OCI-LY7 (cell line): ENCODE results near the gene GJC2. TPM values are rescaled to one million over a fixed set of nuclear protein-coding genes. Genes with fewer than 3 reads are reported as not detected.
"Not testable (repeated sequence)": the region's sequence is repeated elsewhere in the genome, so short reads cannot be mapped to it uniquely, and the experiment has no call there.

Experiments used
- BruUV-seq: library from RNA; stranded (reverse); fragments of 400-500 nt; replicated peaks from 2 replicates; lab custom pipeline; 2021; lab: Mats Ljungman, UMichigan
- CTCF ChIA-PET: fragments of 300-600 bp; sonication (Branson Sonifier 250); formaldehyde crosslinking; loops from one replicate; lab custom pipeline; 2022; ENCODE audit warnings: antibody characterized with exemption; ENCODE audit not compliant: unreplicated experiment; lab: Charles Lee
- POLR2A ChIA-PET: fragments of 300-600 bp; sonication (Branson Sonifier 250); formaldehyde crosslinking; loops from one replicate; lab custom pipeline; 2022; ENCODE audit warnings: antibody characterized with exemption; lab: Charles Lee
- DNase-seq: peaks from one replicate; pipeline ENCODE4 v3.0.0-alpha.2; 2015; ENCODE audit warnings: low spot score
- H2AFZ ChIP-seq: fragments of 200-600 bp; sonication (generic), shearing (Covaris generic); 2 replicates; pipeline ENCODE4 v1.6.1; 2014; ENCODE audit warnings: mild to moderate bottlenecking, antibody characterized with exemption, low read length, moderate library complexity
- H3K27ac ChIP-seq: fragments of 200-600 bp; sonication (generic); 2 replicates; pipeline ENCODE4 v1.5.1; 2014; ENCODE audit warnings: mixed run types, low read depth, mild to moderate bottlenecking, moderate library complexity, low read length, inconsistent platforms; ENCODE audit not compliant: poor library complexity, severe bottlenecking
- H3K36me3 ChIP-seq: fragments of 200-600 bp; sonication (generic); 2 replicates; pipeline ENCODE4 v1.6.1; 2014; ENCODE audit warnings: mild to moderate bottlenecking, antibody characterized with exemption, low read length, moderate library complexity, mixed read lengths; ENCODE audit not compliant: insufficient read depth
- H3K4me1 ChIP-seq: fragments of 200-600 bp; sonication (generic); 2 replicates; pipeline ENCODE4 v1.5.1; 2014; ENCODE audit warnings: mild to moderate bottlenecking, low read length; ENCODE audit not compliant: insufficient read depth, poor library complexity, severe bottlenecking
- H3K4me2 ChIP-seq: fragments of 200-600 bp; sonication (generic); 2 replicates; pipeline ENCODE4 v1.6.1; 2014; ENCODE audit warnings: mild to moderate bottlenecking, low read length
- H3K4me3 ChIP-seq: fragments of 200-600 bp; sonication (generic); 2 replicates; pipeline ENCODE4 v1.5.1; 2014; ENCODE audit warnings: mild to moderate bottlenecking, low read depth, low read length; ENCODE audit not compliant: poor library complexity, severe bottlenecking
- H3K79me2 ChIP-seq: fragments of 200-600 bp; sonication (generic); 2 replicates; pipeline ENCODE4 v1.6.1; 2016; ENCODE audit warnings: low read depth, mild to moderate bottlenecking, low read length, moderate library complexity, mixed read lengths; ENCODE audit not compliant: insufficient read depth
- H3K9me2 ChIP-seq: fragments of 200-600 bp; sonication (generic); 2 replicates; pipeline ENCODE4 v1.6.1; 2016; ENCODE audit warnings: mild to moderate bottlenecking, low read length, mixed read lengths; ENCODE audit not compliant: insufficient read depth
- H3K9me3 ChIP-seq: fragments of 200-600 bp; sonication (generic); 2 replicates; pipeline ENCODE4 v1.6.1; 2014; ENCODE audit warnings: mild to moderate bottlenecking, mixed run types, low read length, mixed read lengths
- H4K20me1 ChIP-seq: fragments of 200-600 bp; sonication (generic); 2 replicates; pipeline ENCODE4 v1.6.1; 2014; ENCODE audit warnings: mild to moderate bottlenecking, antibody characterized with exemption, low read length, moderate library complexity, mixed read lengths; ENCODE audit not compliant: insufficient read depth
- CTCF ChIP-seq: fragments of 200-600 bp; sonication (generic); conservative IDR thresholded peaks from 2 replicates; pipeline ENCODE4 v1.5.1; 2014; ENCODE audit warnings: mild to moderate bottlenecking, antibody characterized with exemption, low read length, moderate library complexity, mixed read lengths
- EZH2phosphoT487 ChIP-seq: fragments of 200-600 bp; sonication (generic); IDR thresholded peaks from 2 replicates; pipeline ENCODE4 v1.6.1; 2018; ENCODE audit warnings: low read depth, borderline replicate concordance, mild to moderate bottlenecking, mixed run types, antibody characterized with exemption, low read length, moderate library complexity, mixed read lengths
- intact Hi-C: fragments of 100-400 bp; cut with micrococcal nuclease; formaldehyde crosslinking; loops from one replicate; pipeline ENCODE4 v1.10.0; 2022; ENCODE audit not compliant: unreplicated experiment
- total RNA-seq, 2 experiments: library from RNA; depleted of rRNA in 1 of 2; stranded (reverse); fragments of >200 nt in 1 of 2; shearing (Covaris generic) in 1 of 2; gene quantifications; 2 replicates each; pipeline ENCODE4 v1.2.3, GENCODE V29; 2014 to 2022

Gene GJC2
- total RNA-seq, 2 experiments from 2014 or later = 0.22 to 0.80 TPM

- no peak overlapping the region for H2AFZ ChIP-seq
- no peaks in the 10 kb centered on the region for H4K20me1 ChIP-seq
- H3K4me3 ChIP-seq = no peak overlapping the region
- H3K27ac ChIP-seq = no peak overlapping the region
- no peak overlapping the region for H3K4me2 ChIP-seq
- H3K79me2 ChIP-seq = no peaks in the 10 kb centered on the region
- no peaks in the 10 kb centered on the region for H3K4me1 ChIP-seq
- DNase-seq = no peak
- ChIA-PET CTCF (no interaction called here), POLR2A (no interaction called here)
- no peaks in the 10 kb centered on the region for H3K9me3 ChIP-seq
- BruUV-seq = no TSS peak
- intact Hi-C loops = no loop called here
- TF ChIP-seq EZH2phosphoT487 (no peak), CTCF (no peak)
- peaks cover 9% of the 10 kb centered on the region; the same call in 1 of the 2 replicates for H3K36me3 ChIP-seq
- no peaks in the 10 kb centered on the region for H3K9me2 ChIP-seq
Measured at GRCh38 chr1:228172591-228173527, 23.1 kb downstream of the GJC2 start.

- POLR2A ChIA-PET, H3K9me3 ChIP-seq, H3K4me1 ChIP-seq, H4K20me1 ChIP-seq, H3K27ac ChIP-seq, H3K4me3 ChIP-seq, H3K36me3 ChIP-seq, H3K4me2 ChIP-seq, H3K79me2 ChIP-seq, CTCF ChIA-PET, intact Hi-C loops, BruUV-seq, H2AFZ ChIP-seq, H3K9me2 ChIP-seq: not testable (repeated sequence)
- peak; percentile 39 for DNase-seq
Measured at GRCh38 chr1:228173528-228174481, 24.1 kb downstream of the GJC2 start.
